Fibroblast of villous mesenchyme (primary cell): Measurements from ENCODE around the gene SAXO2. TPM values are rescaled to one million over a fixed set of nuclear protein-coding genes. Genes with fewer than 3 reads are reported as not detected.
"Not testable (repeated sequence)": the region's sequence is repeated elsewhere in the genome, so short reads cannot be mapped to it uniquely, and the experiment has no call there.

Source experiments
- DNase-seq: peaks from one replicate; pipeline ENCODE4 v3.0.0-alpha.2; 2010; ENCODE audit warnings: low read depth
- H3K4me3 ChIP-seq: 2 replicates; pipeline ENCODE4 v1.5.1; 2011; ENCODE audit warnings: low read depth, mild to moderate bottlenecking, low read length
- total RNA-seq: library from RNA; depleted of rRNA; stranded (reverse); fragments of >200 nt; gene quantifications from 2 replicates; pipeline ENCODE4 v1.2.3, GENCODE V29; 2012
- TF ChIP-seq, protein P1 (sequence below): IDR thresholded peaks from 2 replicates; pipeline ENCODE4 v1.5.1; 2012; ENCODE audit warnings: low read depth, mild to moderate bottlenecking, low read length; ENCODE audit not compliant: insufficient read depth

SAXO2 gene, protein sequence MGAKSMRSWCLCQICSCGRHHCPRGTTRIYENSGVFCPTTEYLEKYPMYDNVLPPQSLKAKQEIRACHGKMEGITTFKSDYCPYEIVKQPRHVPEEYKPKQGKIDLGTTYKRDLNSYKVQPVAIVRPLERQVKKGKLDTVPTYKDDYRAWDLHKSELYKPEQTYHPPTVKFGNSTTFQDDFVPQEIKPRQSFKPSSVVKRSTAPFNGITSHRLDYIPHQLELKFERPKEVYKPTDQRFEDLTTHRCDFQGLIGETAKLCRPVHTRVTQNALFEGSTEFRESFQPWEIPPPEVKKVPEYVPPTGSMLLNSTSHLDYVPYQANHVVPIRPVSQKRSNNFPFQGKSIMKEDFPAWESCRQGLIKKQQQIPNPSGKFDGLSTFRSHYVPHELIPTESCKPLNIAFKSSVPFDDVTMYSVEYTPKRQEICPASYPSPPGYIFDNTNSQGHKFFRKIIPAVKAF
- total RNA-seq = 0.86 and 1.6 TPM in 2 replicates

DNA sequence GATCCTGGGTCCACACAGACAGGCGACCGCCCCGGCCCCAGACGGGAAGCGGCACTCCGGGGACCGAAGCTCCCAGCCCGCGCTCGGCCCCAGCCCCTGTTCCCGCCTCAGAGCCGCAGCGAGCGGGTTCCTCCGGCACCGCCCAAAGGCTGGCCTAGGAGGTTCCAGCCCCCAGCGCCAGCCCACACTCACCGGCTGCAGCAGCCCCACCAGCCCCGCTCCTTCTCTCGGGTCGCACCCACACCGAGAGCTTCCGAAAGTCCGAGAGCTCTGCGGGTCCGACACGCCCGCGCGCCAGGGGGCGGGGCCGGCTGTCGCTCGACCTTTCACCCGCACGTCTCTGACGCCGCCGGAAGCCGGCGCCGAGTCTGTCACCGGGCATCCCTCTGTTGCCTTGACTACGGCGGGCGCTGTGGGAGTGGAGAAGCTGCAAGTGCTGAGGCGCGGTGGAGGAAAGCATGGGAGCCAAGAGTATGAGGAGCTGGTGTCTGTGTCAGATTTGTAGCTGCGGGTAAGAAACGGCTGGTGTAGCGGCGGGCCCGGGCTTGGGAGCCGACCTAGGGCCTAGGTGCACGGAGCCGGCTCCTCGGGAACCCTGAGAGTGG is at the start of gene SAXO2, which contains the start of gene EFL1:
TSS of gene SAXO2 (plus strand) at position 397 of the 605 bp plus-strand sequence. CDS start at position 459, 62 bp downstream.
TSS of gene EFL1 (minus strand) at position 313 of the 605 bp plus-strand sequence. CDS start 956 bp downstream, outside the sequence.
- TF ChIP-seq, protein P1, sequence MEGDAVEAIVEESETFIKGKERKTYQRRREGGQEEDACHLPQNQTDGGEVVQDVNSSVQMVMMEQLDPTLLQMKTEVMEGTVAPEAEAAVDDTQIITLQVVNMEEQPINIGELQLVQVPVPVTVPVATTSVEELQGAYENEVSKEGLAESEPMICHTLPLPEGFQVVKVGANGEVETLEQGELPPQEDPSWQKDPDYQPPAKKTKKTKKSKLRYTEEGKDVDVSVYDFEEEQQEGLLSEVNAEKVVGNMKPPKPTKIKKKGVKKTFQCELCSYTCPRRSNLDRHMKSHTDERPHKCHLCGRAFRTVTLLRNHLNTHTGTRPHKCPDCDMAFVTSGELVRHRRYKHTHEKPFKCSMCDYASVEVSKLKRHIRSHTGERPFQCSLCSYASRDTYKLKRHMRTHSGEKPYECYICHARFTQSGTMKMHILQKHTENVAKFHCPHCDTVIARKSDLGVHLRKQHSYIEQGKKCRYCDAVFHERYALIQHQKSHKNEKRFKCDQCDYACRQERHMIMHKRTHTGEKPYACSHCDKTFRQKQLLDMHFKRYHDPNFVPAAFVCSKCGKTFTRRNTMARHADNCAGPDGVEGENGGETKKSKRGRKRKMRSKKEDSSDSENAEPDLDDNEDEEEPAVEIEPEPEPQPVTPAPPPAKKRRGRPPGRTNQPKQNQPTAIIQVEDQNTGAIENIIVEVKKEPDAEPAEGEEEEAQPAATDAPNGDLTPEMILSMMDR = no peak
- DNase-seq = peak; percentile 86

DNA sequence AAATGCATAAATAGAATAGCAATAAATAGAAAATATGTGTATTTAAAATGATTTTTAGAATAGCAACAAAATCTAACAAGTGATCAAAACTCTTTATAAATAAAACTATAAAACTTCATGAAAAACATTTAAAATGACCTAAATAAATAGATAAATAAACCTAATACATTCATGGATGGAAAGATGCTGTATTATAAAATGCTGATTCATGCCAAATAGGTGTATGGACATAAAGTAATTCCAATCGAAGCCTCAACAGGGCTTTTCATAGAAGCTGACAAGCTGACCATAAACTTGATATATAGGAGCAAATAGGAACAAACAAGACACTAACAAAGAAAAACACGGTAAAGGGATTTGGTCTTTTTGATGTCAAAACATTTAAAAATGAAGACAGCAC is 46.5 kb upstream of the SAXO2 start:
- H3K4me3 ChIP-seq, DNase-seq: not testable (repeated sequence)

More for the DNA sequence above, at the start of gene SAXO2, which contains the start of gene EFL1:
- peak within 1 kb of the TSS; percentile 74 for H3K4me3 ChIP-seq

DNA sequence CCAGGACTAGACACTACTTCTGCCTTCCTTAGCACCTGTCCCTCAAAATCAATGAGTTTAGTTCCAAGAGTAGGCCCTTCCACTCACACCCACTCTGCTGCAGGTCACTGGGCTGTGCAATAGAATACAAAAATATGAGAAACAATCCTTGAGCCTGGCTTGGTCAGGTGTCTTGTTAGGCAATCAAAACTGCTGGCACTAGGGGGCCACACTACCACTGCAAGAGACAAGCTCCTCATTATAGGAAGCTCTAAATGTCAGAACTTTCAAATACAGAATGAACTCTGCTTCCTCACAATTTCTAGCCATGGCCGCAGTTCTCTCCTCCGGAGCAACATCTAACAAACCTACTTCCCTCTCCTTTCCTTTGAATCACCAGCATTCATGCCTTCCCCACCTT is 41.1 kb upstream of the SAXO2 start:
- TF ChIP-seq, protein P1 = peak; percentile 34
- peak; percentile 43 for DNase-seq

DNA sequence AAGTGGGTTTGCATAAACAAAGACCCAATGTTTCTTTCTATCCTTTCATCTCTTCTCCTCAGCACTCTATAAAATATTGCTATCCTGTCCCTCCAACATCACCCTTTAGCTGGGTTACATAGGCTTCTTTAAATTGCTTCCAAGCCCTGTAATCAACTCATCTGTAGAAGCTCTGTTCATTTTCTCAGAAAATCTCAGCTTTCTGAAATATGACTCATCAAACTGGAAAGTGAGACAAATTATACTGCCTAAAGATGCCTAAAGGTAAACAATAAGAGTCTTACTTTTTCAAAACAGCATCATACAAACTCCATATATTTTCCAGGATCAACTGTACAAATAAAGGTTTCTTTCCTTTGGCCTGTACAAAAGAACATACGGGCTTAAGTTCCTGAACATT is 33.9 kb upstream of the SAXO2 start:
- TF ChIP-seq, protein P1 = no peak
- no peak overlapping the region for H3K4me3 ChIP-seq
- DNase-seq = peak; percentile 44

More for the DNA sequence above, 41.1 kb upstream of the SAXO2 start:
- H3K4me3 ChIP-seq = not testable (repeated sequence)

DNA sequence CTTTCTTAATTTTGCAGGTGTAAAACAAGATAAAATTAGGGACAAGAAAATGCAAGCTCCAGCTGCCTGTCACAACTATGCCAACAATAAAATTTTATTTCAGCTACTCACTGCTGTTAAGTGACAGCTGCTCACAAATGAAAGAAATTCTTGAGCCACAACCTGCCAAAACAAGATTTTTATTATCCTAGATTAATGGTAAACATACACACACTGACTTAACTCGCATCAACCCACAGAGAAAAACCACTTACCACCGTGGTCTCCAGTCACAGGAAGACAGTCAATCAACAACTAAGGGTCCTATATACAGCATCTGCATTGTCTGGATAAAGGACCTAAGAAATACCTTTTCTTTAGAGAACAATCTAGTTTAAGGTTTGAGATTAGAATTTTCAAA is 31.4 kb upstream of the SAXO2 start:
- H3K4me3 ChIP-seq = no peak overlapping the region
- TF ChIP-seq, protein P1 = no peak
- no peak for DNase-seq

DNA sequence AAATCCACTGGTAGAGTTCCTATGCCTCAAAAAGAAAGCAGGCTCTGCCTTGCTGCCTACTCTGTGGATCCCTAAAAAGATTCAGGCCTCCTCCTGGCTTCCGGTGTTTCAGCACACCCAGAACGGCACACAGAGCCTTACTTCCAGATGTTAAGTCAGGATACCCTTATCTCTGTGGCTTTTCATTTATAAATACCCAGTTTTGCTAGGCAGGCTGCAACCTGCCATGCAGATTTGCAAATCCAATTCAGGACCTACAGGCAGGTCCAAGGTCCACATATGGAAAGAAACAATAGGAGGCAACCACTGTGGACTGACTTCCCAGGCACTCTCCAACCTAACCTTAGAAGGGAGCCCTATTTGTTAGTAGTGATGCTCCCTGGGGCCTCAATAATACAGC is 30.8 kb upstream of the SAXO2 start:
- TF ChIP-seq, protein P1 = no peak
- H3K4me3 ChIP-seq = no peak overlapping the region
- peak; percentile 59 for DNase-seq

DNA sequence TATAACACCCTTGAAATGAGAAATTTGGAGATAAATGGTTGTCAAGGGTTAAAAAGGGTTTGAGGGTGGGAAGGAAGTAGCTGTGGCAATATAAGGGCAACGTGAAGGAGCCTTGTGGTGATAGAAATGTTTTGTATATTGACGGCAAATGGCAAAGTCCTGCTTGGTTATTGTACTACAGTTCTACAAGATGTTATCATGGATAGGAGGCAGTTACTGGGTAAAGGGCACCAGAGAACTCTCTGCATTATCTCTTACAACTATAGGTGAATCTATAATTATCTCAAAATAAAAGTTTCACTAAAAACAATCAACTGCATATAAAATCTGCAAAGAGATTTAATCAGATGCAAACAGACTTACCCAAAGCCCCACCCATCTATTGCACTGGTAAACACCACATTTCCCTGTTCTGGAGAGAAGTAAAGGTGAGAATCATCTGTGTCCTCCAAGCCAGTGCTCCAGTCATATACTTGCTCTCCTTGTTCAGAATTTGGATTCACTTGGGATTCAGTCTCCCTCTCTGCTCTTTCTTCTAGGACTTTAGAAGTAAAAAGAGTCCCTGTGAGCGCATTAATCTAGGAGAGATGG is 24.6 kb upstream of the SAXO2 start:
- DNase-seq, H3K4me3 ChIP-seq: not testable (repeated sequence)
